AG04449 (cell line): ENCODE data around the gene SIRT4.
"Not testable (repeated sequence)": the region's sequence is repeated elsewhere in the genome, so short reads cannot be mapped to it uniquely, and the experiment has no call there.

Experiments used
- CTCF ChIA-PET: fragments of 350-600 bp; formaldehyde crosslinking; extraction: SDS; loops from one replicate; lab custom pipeline; 2021; ENCODE audit warnings: antibody characterized with exemption; lab: Yijun Ruan, JAX
- POLR2A ChIA-PET: fragments of 400-600, 350-600 bp; formaldehyde crosslinking; extraction: SDS; loops from one replicate; lab custom pipeline; 2020; ENCODE audit warnings: antibody characterized with exemption, inconsistent platforms; lab: Yijun Ruan, JAX
- DNase-seq: peaks from one replicate; pipeline ENCODE4 v3.0.0-alpha.2; 2010; ENCODE audit warnings: low read depth, low spot score
- H3K4me3 ChIP-seq: 2 replicates; pipeline ENCODE4 v1.5.1; 2011; ENCODE audit warnings: low read depth, mild to moderate bottlenecking, control low read depth, low read length
- CTCF ChIP-seq: IDR thresholded peaks from one replicate; pipeline ENCODE4 v1.5.1; 2011; ENCODE audit warnings: mild to moderate bottlenecking, moderate library complexity, low read length, control low read depth, inconsistent platforms; ENCODE audit not compliant: insufficient read depth; ENCODE audit errors: missing control alignments

The SIRT4 gene

GRCh38 chr12:120327593-120327992 lies 25.5 kb downstream of the SIRT4 start, which contains the start of gene PLA2G1B:
Gene PLA2G1B, minus strand, starts transcription at chr12:120327779. Its CDS starts 26 bp downstream, at chr12:120327753.
- H3K4me3 ChIP-seq, result no peak within 1 kb of the TSS
- DNase-seq, result no peak
- CTCF ChIA-PET, result interaction anchor here (1.0 to 2.3 kb wide), 7 partner anchors 10 to 644 kb away, joined by 3 to 17 read pairs (median 3); no protein-coding TSS in a partner anchor
- no peak for TF ChIP-seq CTCF
- POLR2A ChIA-PET, result no interaction called here

- H3K4me3 ChIP-seq, result no peak overlapping the region
- no peak for DNase-seq
- no peak for TF ChIP-seq CTCF
- POLR2A ChIA-PET, result no interaction called here
- CTCF ChIA-PET, result interaction anchor here (1.2 kb wide), 1 partner anchor 10 kb away, joined by 5 read pairs; no protein-coding TSS in a partner anchor
Observed at GRCh38 chr12:120328228-120328627, 26.1 kb downstream of the SIRT4 start.

- TF ChIP-seq CTCF, result no peak
- ChIA-PET CTCF (interaction anchor here (1.3 kb wide), 1 partner anchor 135 kb away, joined by 3 read pairs; no protein-coding TSS in a partner anchor), POLR2A (no interaction called here)
- no peak overlapping the region for H3K4me3 ChIP-seq
- DNase-seq, result no peak
Observed at GRCh38 chr12:120331390-120331789, 29.3 kb downstream of the SIRT4 start.

- TF ChIP-seq CTCF, result no peak
- DNase-seq, result no peak
- ChIA-PET CTCF (interaction anchor here (1.3 kb wide), 1 partner anchor 135 kb away, joined by 3 read pairs; no protein-coding TSS in a partner anchor), POLR2A (no interaction called here)
- no peak overlapping the region for H3K4me3 ChIP-seq
Observed at GRCh38 chr12:120332041-120332440, 29.9 kb downstream of the SIRT4 start.

- no peak for DNase-seq
- no peak for TF ChIP-seq CTCF
- no peak overlapping the region for H3K4me3 ChIP-seq
- ChIA-PET CTCF (interaction anchor here (1.3 kb wide), 1 partner anchor 134 kb away, joined by 3 read pairs; no protein-coding TSS in a partner anchor), POLR2A (no interaction called here)
Observed at GRCh38 chr12:120332523-120332922, 30.4 kb downstream of the SIRT4 start.

- DNase-seq, POLR2A ChIA-PET, H3K4me3 ChIP-seq: not testable (repeated sequence)
- TF ChIP-seq CTCF, result peak; percentile 68
- CTCF ChIA-PET, result interaction anchor here (0.7 to 3.2 kb wide), 11 partner anchors 9 to 95 kb away, joined by 3 to 19 read pairs (median 3); no protein-coding TSS in a partner anchor
Observed at GRCh38 chr12:120335447-120335846, 33.3 kb downstream of the SIRT4 start.

- H3K4me3 ChIP-seq, POLR2A ChIA-PET, DNase-seq: not testable (repeated sequence)
- CTCF ChIA-PET, result interaction anchor here (1.2 to 3.2 kb wide), 7 partner anchors 12 to 94 kb away, joined by 3 to 19 read pairs (median 6); no protein-coding TSS in a partner anchor
Observed at GRCh38 chr12:120336392-120336791, 34.3 kb downstream of the SIRT4 start.
